ENCODE data around the gene CMSS1. TPM values are rescaled to one million over a fixed set of nuclear protein-coding genes. Genes with fewer than 3 reads are reported as not detected.

CMSS1 gene
- total RNA-seq, 1 experiment from 2014 or later: 55.8 TPM

- H3K4me3 Mint-ChIP-seq (ENCODE audit: low read depth, unreplicated experiment): peak overlapping the region; percentile 17
- intact Hi-C loops (cut with micrococcal nuclease; ENCODE audit: unreplicated experiment): loop anchor here (5.0 to 10.0 kb wide), 4 partner anchors 52 to 113 kb away; no protein-coding TSS in a partner anchor
- H3K9me3 Mint-ChIP-seq (ENCODE audit: low read depth, unreplicated experiment): no peaks in the 10 kb centered on the region
- no peak for TF ChIP-seq CTCF (IDR thresholded peaks at IDR 0.05; ENCODE audit: unreplicated experiment)
- no peaks in the 10 kb centered on the region for H3K27me3 Mint-ChIP-seq (ENCODE audit: unreplicated experiment)
- no peaks in the 10 kb centered on the region for H3K36me3 Mint-ChIP-seq (ENCODE audit: insufficient read depth, unreplicated experiment)
- no peak for DNase-seq
- BruUV-seq (replicated peaks): no TSS peak
- peaks cover 59% of the 10 kb centered on the region for H3K4me1 Mint-ChIP-seq (ENCODE audit: low read depth, unreplicated experiment)
- peak overlapping the region; percentile 30 for H3K27ac Mint-ChIP-seq (ENCODE audit: unreplicated experiment)
- CTCF ChIA-PET: interaction anchor here (0.6 to 0.7 kb wide), 2 partner anchors 29 to 92 kb away, joined by 3 read pairs; no protein-coding TSS in a partner anchor
Observed at GRCh38 chr3:99954914-99955644, 137.4 kb downstream of the CMSS1 start.

GRCh38 chr3:99955773-99956562, 138.3 kb downstream of the CMSS1 start:
- no TSS peak for BruUV-seq (replicated peaks)
- CTCF ChIA-PET: no interaction called here
- DNase-seq: no peak
- intact Hi-C loops (cut with micrococcal nuclease; ENCODE audit: unreplicated experiment): loop anchor here (10.0 kb wide), 1 partner anchor 89 kb away; no protein-coding TSS in a partner anchor
- no peak for TF ChIP-seq CTCF (IDR thresholded peaks at IDR 0.05; ENCODE audit: unreplicated experiment)
- H3K9me3 Mint-ChIP-seq (ENCODE audit: low read depth, unreplicated experiment): no peaks in the 10 kb centered on the region
- peak overlapping the region; percentile 17 for H3K4me3 Mint-ChIP-seq (ENCODE audit: low read depth, unreplicated experiment)
- H3K27ac Mint-ChIP-seq (ENCODE audit: unreplicated experiment): peak overlapping the region; percentile 30
- H3K4me1 Mint-ChIP-seq (ENCODE audit: low read depth, unreplicated experiment): peaks cover 59% of the 10 kb centered on the region
- no peaks in the 10 kb centered on the region for H3K27me3 Mint-ChIP-seq (ENCODE audit: unreplicated experiment)
- H3K36me3 Mint-ChIP-seq (ENCODE audit: insufficient read depth, unreplicated experiment): no peaks in the 10 kb centered on the region

- Mint-ChIP-seq H3K9me3 (ENCODE audit: low read depth, unreplicated experiment) (no peaks in the 10 kb centered on the region), H3K27ac (ENCODE audit: unreplicated experiment) (peak overlapping the region; percentile 30), H3K36me3 (ENCODE audit: insufficient read depth, unreplicated experiment) (no peaks in the 10 kb centered on the region), H3K27me3 (ENCODE audit: unreplicated experiment) (no peaks in the 10 kb centered on the region), H3K4me1 (ENCODE audit: low read depth, unreplicated experiment) (peaks cover 53% of the 10 kb centered on the region), H3K4me3 (ENCODE audit: low read depth, unreplicated experiment) (no peak overlapping the region)
- DNase-seq: no peak
- no peak for TF ChIP-seq CTCF (IDR thresholded peaks at IDR 0.05; ENCODE audit: unreplicated experiment)
- CTCF ChIA-PET: no interaction called here
- BruUV-seq (replicated peaks): no TSS peak
- intact Hi-C loops (cut with micrococcal nuclease; ENCODE audit: unreplicated experiment): loop anchor here (10.0 kb wide), 1 partner anchor 88 kb away; no protein-coding TSS in a partner anchor
Observed at GRCh38 chr3:99957151-99957796, 139.6 kb downstream of the CMSS1 start.

- no peaks in the 10 kb centered on the region for H3K9me3 Mint-ChIP-seq (ENCODE audit: low read depth, unreplicated experiment)
- peaks cover 46% of the 10 kb centered on the region for H3K4me1 Mint-ChIP-seq (ENCODE audit: low read depth, unreplicated experiment)
- H3K36me3 Mint-ChIP-seq (ENCODE audit: insufficient read depth, unreplicated experiment): no peaks in the 10 kb centered on the region
- no peak overlapping the region for H3K27ac Mint-ChIP-seq (ENCODE audit: unreplicated experiment)
- intact Hi-C loops (cut with micrococcal nuclease; ENCODE audit: unreplicated experiment): loop anchor here (10.0 kb wide), 1 partner anchor 86 kb away; no protein-coding TSS in a partner anchor
- H3K4me3 Mint-ChIP-seq (ENCODE audit: low read depth, unreplicated experiment): no peak overlapping the region
- no TSS peak for BruUV-seq (replicated peaks)
- TF ChIP-seq CTCF (IDR thresholded peaks at IDR 0.05; ENCODE audit: unreplicated experiment): no peak
- H3K27me3 Mint-ChIP-seq (ENCODE audit: unreplicated experiment): no peaks in the 10 kb centered on the region
- no peak for DNase-seq
- CTCF ChIA-PET: interaction anchor here (1.3 kb wide), 1 partner anchor 89 kb away, joined by 4 read pairs; no protein-coding TSS in a partner anchor
Observed at GRCh38 chr3:99958222-99958912, 140.7 kb downstream of the CMSS1 start.

Data from Calu3 (cell line).